CD4-positive, alpha-beta T cell (primary cell): ENCODE measurements around the gene EML4. TPM values are rescaled to one million over a fixed set of nuclear protein-coding genes. Genes with fewer than 3 reads are reported as not detected.

ENCODE experiments used
- ATAC-seq: fragments of 200-7000 bp; cut with Tn5 transposase; one replicate; pipeline ENCODE4 v1.10.0; 2022; ENCODE audit warnings: mild to moderate bottlenecking; ENCODE audit not compliant: poor library complexity
- CTCF ChIA-PET: fragments of 350-600 bp; sonication (Branson Sonifier 250); formaldehyde crosslinking; loops from one replicate; lab custom pipeline; 2021; ENCODE audit warnings: antibody characterized with exemption, inconsistent platforms; lab: Charles Lee
- POLR2A ChIA-PET: fragments of 350-600 bp; sonication (Branson Sonifier 250); formaldehyde crosslinking; loops from one replicate; lab custom pipeline; 2021; ENCODE audit warnings: antibody characterized with exemption, inconsistent platforms; lab: Charles Lee
- DNase-seq, 14 experiments: peaks; one replicate each; pipeline ENCODE4 v3.0.0-alpha.2; 2013 to 2020; ENCODE audit warnings: mixed read lengths in 2 of 14
- H3K27ac ChIP-seq, 2 donors: one replicate each; pipeline versions ENCODE4 v1.5.1 to v1.7.0; 2013; ENCODE audit warnings: low read length in 2 of 2, low read depth in 1 of 2, mild to moderate bottlenecking in 1 of 2
- H3K27me3 ChIP-seq, 2 experiments: 1 replicate in 1 of 2; 2 replicates in 1 of 2; pipeline versions ENCODE4 v1.6.1 to v1.7.0; 2013; ENCODE audit warnings: low read length in 2 of 2, control low read depth in 1 of 2, mild to moderate bottlenecking in 1 of 2, moderate library complexity in 1 of 2; ENCODE audit not compliant: insufficient read depth in 2 of 2, control insufficient read depth in 1 of 2
- H3K36me3 ChIP-seq: one replicate; pipeline ENCODE4 v1.6.1; 2013; ENCODE audit warnings: low read length, control low read depth; ENCODE audit not compliant: insufficient read depth
- H3K4me1 ChIP-seq: one replicate; pipeline ENCODE4 v1.6.1; 2013; ENCODE audit warnings: low read length, control low read depth; ENCODE audit not compliant: insufficient read depth
- H3K4me3 ChIP-seq: one replicate; pipeline ENCODE4 v1.5.1; 2013; ENCODE audit warnings: mild to moderate bottlenecking, low read length, moderate library complexity
- H3K9me3 ChIP-seq, 2 experiments: 1 replicate in 1 of 2; 2 replicates in 1 of 2; pipeline versions ENCODE4 v1.6.1 to v1.7.0; 2013; ENCODE audit warnings: low read length in 2 of 2, mild to moderate bottlenecking in 2 of 2, control low read depth in 1 of 2, moderate library complexity in 1 of 2; ENCODE audit not compliant: control insufficient read depth in 1 of 2, insufficient read depth in 1 of 2
- H3K27ac Mint-ChIP-seq: one replicate; pipeline ENCODE4 v1.8.0; 2020; ENCODE audit warnings: mixed read lengths
- H3K27me3 Mint-ChIP-seq: one replicate; pipeline ENCODE4 v1.8.0; 2021; ENCODE audit warnings: mixed read lengths
- H3K36me3 Mint-ChIP-seq: one replicate; pipeline ENCODE4 v1.8.0; 2021; ENCODE audit warnings: low read depth, mixed read lengths
- H3K4me1 Mint-ChIP-seq: one replicate; pipeline ENCODE4 v1.8.0; 2021; ENCODE audit warnings: low read depth, mixed read lengths
- H3K4me3 Mint-ChIP-seq: one replicate; pipeline ENCODE4 v1.8.0; 2020; ENCODE audit warnings: mild to moderate bottlenecking, mixed read lengths
- H3K9me3 Mint-ChIP-seq: one replicate; pipeline ENCODE4 v1.8.0; 2020; ENCODE audit warnings: mixed read lengths
- intact Hi-C, 2 experiments: fragments of 100-400 bp; cut with DNase I in 1 of 2; cut with micrococcal nuclease in 1 of 2; formaldehyde crosslinking; loops; one replicate each; pipeline versions ENCODE4 v1.15.1 to v1.9.0; 2023 to 2025; cut with DNase I, micrococcal nuclease
- total RNA-seq, 174 experiments: library from RNA in 2 of 174; stranded (reverse) in 2 of 174; gene quantifications; one replicate each; pipeline ENCODE4 v1.2.3 and lab custom pipeline; 2021 to 2026
- TF ChIP-seq, protein P1 (sequence below): fragments of 200-600 bp; IDR thresholded peaks from one replicate; pipeline ENCODE4 v1.8.0; 2022; ENCODE audit warnings: antibody characterized with exemption, mild to moderate bottlenecking

The EML4 gene
- total RNA-seq, 2 experiments from 2014 or later = 219 to 228 TPM

DNA sequence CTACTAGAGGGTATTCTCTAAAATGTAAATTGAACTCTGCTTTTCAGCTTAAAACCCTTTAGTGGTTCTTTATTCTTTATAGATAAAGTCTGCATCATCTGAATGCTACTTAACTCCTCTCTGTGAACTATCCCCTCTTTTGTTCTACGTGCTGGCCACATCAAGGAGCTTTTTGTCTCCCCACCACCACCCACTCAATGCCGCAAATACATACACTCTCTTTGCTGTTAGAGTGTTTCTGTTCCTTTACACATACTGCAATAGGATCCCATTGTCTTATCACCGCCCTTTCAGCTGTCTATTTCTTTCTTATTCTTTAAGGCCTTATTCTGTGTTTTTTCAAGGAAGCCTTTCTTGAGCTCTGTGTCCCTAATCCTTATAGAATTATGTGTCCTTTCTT lies 83.3 kb downstream of the EML4 start:
- H3K9me3 Mint-ChIP-seq = no peaks in the 10 kb centered on the region
- ChIA-PET POLR2A (interaction anchor here (1.2 kb wide), 1 partner anchor 13 kb away, joined by 3 read pairs; no protein-coding TSS in a partner anchor), CTCF (interaction anchor here (1.5 to 1.8 kb wide), 2 partner anchors 11 to 12 kb away, joined by 3 to 5 read pairs; no protein-coding TSS in a partner anchor)
- peaks cover 81% of the 10 kb centered on the region for H3K36me3 Mint-ChIP-seq
- H3K27me3 Mint-ChIP-seq = no peaks in the 10 kb centered on the region
- H3K4me3 Mint-ChIP-seq = no peak overlapping the region
- Histone ChIP-seq H3K9me3 (no peaks in the 10 kb centered on the region), H3K27ac (no peak overlapping the region), H3K4me3 (no peak overlapping the region), H3K4me1 (peaks cover 20% of the 10 kb centered on the region), H3K27me3 (no peaks in the 10 kb centered on the region), H3K36me3 (peaks cover 36% of the 10 kb centered on the region)
- intact Hi-C loops = loop anchor here in 1 of 2 experiments (5.0 kb wide), 1 partner anchor 35 kb away; no protein-coding TSS in a partner anchor
- TF ChIP-seq, protein P1, sequence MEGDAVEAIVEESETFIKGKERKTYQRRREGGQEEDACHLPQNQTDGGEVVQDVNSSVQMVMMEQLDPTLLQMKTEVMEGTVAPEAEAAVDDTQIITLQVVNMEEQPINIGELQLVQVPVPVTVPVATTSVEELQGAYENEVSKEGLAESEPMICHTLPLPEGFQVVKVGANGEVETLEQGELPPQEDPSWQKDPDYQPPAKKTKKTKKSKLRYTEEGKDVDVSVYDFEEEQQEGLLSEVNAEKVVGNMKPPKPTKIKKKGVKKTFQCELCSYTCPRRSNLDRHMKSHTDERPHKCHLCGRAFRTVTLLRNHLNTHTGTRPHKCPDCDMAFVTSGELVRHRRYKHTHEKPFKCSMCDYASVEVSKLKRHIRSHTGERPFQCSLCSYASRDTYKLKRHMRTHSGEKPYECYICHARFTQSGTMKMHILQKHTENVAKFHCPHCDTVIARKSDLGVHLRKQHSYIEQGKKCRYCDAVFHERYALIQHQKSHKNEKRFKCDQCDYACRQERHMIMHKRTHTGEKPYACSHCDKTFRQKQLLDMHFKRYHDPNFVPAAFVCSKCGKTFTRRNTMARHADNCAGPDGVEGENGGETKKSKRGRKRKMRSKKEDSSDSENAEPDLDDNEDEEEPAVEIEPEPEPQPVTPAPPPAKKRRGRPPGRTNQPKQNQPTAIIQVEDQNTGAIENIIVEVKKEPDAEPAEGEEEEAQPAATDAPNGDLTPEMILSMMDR = no peak
- peak overlapping the region; percentile 5 for H3K27ac Mint-ChIP-seq
- ATAC-seq (peak; percentile 31), DNase-seq (peak in 2 of 14 experiments; percentile 30 to 39)
- H3K4me1 Mint-ChIP-seq = peaks cover 90% of the 10 kb centered on the region

DNA sequence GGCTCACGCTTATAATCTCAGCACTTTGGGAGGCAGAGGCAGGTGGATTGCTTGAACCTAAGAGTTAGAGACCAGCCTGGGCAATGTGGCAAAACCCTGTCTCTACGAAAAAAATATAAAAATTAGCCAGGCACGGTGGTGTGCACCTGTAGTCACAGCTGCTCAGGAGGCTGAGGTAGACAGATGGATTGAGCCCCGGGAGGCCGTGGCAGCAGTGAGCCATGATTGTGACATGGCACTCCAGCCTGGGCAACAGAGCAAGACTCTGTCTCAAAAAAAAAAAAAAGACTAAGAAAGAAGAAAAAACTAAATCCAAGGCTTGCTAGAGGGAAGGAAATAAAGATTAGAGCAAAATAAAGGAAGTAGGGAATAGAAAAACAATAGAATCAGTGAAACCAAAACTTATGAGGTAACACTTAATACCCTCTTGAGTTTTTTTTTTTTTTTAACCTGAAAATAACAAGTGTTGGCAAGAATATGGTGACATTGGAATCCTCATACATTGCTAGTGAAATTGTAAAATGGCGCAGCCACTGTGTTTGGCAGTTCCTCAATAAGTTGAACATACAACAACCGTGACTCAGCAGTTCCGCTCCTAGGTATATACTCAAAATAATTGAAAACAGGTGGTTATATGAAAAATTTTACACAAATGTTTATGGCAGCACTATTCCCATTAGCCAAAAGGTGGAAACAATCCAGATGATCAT lies 85.2 kb downstream of the EML4 start:
- H3K4me1 Mint-ChIP-seq = peaks cover 78% of the 10 kb centered on the region
- Histone ChIP-seq H3K4me3 (no peak overlapping the region), H3K36me3 (peaks cover 37% of the 10 kb centered on the region), H3K9me3 (no peaks in the 10 kb centered on the region), H3K27me3 (no peaks in the 10 kb centered on the region), H3K4me1 (peaks cover 20% of the 10 kb centered on the region), H3K27ac (no peak overlapping the region)
- peak overlapping the region; percentile 45 for H3K27ac Mint-ChIP-seq
- no peak for DNase-seq
- no peak for ATAC-seq
- ChIA-PET CTCF (interaction anchor here (1.0 kb wide), 1 partner anchor 29 kb away, joined by 3 read pairs; no protein-coding TSS in a partner anchor), POLR2A (no interaction called here)
- H3K4me3 Mint-ChIP-seq = no peak overlapping the region
- H3K27me3 Mint-ChIP-seq = no peaks in the 10 kb centered on the region
- intact Hi-C loops = loop anchor here in 1 of 2 experiments (5.0 kb wide), 1 partner anchor 33 kb away; no protein-coding TSS in a partner anchor
- TF ChIP-seq, protein P1 = no peak
- peaks cover 91% of the 10 kb centered on the region for H3K36me3 Mint-ChIP-seq
- no peaks in the 10 kb centered on the region for H3K9me3 Mint-ChIP-seq

DNA sequence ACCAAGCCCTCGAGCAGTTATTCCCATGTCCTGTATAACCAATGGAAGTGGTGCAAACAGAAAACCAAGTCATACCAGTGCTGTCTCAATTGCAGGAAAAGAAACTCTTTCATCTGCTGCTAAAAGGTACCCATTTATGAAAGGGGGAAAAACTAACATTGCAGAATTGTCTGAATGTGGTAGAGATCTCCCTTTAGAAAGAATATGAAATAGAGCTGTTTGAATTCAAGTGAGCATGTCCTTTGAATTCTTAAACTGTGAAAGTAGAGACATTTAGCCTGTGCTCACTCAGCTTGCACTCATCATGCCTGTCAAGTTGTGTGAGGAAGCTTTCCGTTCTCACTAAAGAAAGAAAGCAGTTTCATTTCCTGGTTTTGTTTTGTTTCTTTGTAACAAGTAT lies 87.4 kb downstream of the EML4 start:
- Mint-ChIP-seq H3K4me1 (peaks cover 56% of the 10 kb centered on the region), H3K27ac (peak overlapping the region; percentile 45), H3K27me3 (no peaks in the 10 kb centered on the region), H3K36me3 (peaks cover 86% of the 10 kb centered on the region), H3K4me3 (peak overlapping the region; percentile 23), H3K9me3 (no peaks in the 10 kb centered on the region)
- intact Hi-C loops = loop anchor here in 1 of 2 experiments (5.0 kb wide), 1 partner anchor 41 kb away; no protein-coding TSS in a partner anchor
- CTCF ChIA-PET = interaction anchor here (1.0 kb wide), 1 partner anchor 11 kb away, joined by 3 read pairs; no protein-coding TSS in a partner anchor
- DNase-seq (peak in 2 of 14 experiments; percentile 21 to 41), ATAC-seq (no peak)
- H3K27ac ChIP-seq = peak overlapping the region in 1 of 2 donors; percentile 19
- TF ChIP-seq, protein P1 = no peak
- no peak overlapping the region for H3K4me3 ChIP-seq
- H3K27me3 ChIP-seq = no peaks in the 10 kb centered on the region
- POLR2A ChIA-PET = interaction anchor here (1.0 kb wide), 1 partner anchor 10 kb away, joined by 6 read pairs; no protein-coding TSS in a partner anchor
- peaks cover 8% of the 10 kb centered on the region for H3K4me1 ChIP-seq
- H3K9me3 ChIP-seq = no peaks in the 10 kb centered on the region
- H3K36me3 ChIP-seq = peaks cover 35% of the 10 kb centered on the region
